Measurements from ENCODE around the gene FBRS. TPM values are rescaled to one million over a fixed set of nuclear protein-coding genes. Genes with fewer than 3 reads are reported as not detected.
A peak's percentile ranks its signal among the peaks of the same experiment; 100 is the strongest.

The FBRS gene
- total and polyA plus RNA-seq, 2 of the 13 experiments (the other 11 are each of a cell fraction or from before 2014, with no cell fraction given): 13.7 to 16.2 TPM

DNA sequence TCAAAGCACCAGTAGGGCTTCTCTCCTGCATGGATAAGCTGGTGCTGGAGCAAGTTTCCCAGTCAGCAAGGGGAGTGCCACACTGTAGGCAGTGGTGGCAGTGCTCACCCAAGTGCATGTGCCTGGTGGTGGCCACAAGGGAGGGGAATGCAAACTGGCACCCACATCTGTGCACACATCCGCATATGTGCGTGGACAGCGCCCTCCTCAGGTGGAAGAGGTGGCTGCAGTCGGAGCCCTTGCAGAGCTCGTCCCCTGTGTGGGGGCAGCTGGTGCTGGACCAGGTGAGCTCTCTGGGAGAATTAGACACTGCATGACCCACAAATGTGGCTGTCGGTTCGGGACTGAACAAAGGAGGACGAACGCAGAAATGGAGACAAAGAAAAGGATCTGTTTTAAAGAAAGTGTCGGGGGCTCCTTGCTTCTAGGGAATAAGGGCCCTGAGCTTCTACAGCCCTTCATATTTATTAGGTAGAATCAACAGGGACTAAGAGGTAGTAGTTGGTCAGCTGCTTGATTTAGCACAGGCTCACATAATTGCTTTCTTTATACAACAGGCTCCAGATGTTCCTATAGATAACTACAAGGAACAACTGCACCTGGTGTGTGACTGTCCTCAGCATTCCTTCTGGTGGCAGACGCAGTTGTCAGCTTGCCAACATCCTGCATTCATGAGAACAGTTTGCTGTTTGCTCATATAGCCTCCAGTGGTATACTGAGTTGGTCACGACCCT, 42.7 kb upstream of the FBRS start (continued):
- TF ChIP-seq, protein P1, sequence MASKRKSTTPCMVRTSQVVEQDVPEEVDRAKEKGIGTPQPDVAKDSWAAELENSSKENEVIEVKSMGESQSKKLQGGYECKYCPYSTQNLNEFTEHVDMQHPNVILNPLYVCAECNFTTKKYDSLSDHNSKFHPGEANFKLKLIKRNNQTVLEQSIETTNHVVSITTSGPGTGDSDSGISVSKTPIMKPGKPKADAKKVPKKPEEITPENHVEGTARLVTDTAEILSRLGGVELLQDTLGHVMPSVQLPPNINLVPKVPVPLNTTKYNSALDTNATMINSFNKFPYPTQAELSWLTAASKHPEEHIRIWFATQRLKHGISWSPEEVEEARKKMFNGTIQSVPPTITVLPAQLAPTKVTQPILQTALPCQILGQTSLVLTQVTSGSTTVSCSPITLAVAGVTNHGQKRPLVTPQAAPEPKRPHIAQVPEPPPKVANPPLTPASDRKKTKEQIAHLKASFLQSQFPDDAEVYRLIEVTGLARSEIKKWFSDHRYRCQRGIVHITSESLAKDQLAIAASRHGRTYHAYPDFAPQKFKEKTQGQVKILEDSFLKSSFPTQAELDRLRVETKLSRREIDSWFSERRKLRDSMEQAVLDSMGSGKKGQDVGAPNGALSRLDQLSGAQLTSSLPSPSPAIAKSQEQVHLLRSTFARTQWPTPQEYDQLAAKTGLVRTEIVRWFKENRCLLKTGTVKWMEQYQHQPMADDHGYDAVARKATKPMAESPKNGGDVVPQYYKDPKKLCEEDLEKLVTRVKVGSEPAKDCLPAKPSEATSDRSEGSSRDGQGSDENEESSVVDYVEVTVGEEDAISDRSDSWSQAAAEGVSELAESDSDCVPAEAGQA (IDR thresholded peaks at IDR 0.05; ENCODE audit: low read depth): no peak
- TF ChIP-seq, protein P1 (CRISPR knock-in tag; IDR thresholded peaks at IDR 0.05; ENCODE audit: borderline replicate concordance): no peak
- TF ChIP-seq ZNF121 (CRISPR knock-in tag; IDR thresholded peaks at IDR 0.05): no peak
- TF ChIP-seq, protein P2, sequence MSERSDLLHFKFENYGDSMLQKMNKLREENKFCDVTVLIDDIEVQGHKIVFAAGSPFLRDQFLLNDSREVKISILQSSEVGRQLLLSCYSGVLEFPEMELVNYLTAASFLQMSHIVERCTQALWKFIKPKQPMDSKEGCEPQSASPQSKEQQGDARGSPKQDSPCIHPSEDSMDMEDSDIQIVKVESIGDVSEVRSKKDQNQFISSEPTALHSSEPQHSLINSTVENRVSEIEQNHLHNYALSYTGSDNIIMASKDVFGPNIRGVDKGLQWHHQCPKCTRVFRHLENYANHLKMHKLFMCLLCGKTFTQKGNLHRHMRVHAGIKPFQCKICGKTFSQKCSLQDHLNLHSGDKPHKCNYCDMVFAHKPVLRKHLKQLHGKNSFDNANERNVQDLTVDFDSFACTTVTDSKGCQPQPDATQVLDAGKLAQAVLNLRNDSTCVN (CRISPR knock-in tag; IDR thresholded peaks at IDR 0.05; ENCODE audit: borderline replicate concordance): peak; percentile 45; the same call in 1 of the 2 replicates
- 0 out of 2 replicates have a peak, but pooled peaks have one; percentile 61 for TF ChIP-seq ZNF672 (CRISPR knock-in tag; IDR thresholded peaks at IDR 0.05)
- peak; percentile 39; the same call in 1 of the 2 replicates for TF ChIP-seq NR2C2 (CRISPR knock-in tag; IDR thresholded peaks at IDR 0.05; ENCODE audit: borderline replicate concordance)
- TF ChIP-seq HNF1B (CRISPR knock-in tag; IDR thresholded peaks at IDR 0.05): 0 out of 2 replicates have a peak, but pooled peaks have one; percentile 27
- TF ChIP-seq BRF2 (CRISPR knock-in tag; IDR thresholded peaks at IDR 0.05): no peak
- no peak for TF ChIP-seq ESRRA (CRISPR knock-in tag; IDR thresholded peaks at IDR 0.05; ENCODE audit: low read depth)
- TF ChIP-seq SIX1 (CRISPR knock-in tag; IDR thresholded peaks at IDR 0.05; ENCODE audit: borderline replicate concordance): no peak
- peak; percentile 30; the same call in 1 of the 2 replicates for TF ChIP-seq ZSCAN21 (CRISPR knock-in tag; IDR thresholded peaks at IDR 0.05; ENCODE audit: borderline replicate concordance)
- no peak for TF ChIP-seq ZNF337 (CRISPR knock-in tag; IDR thresholded peaks at IDR 0.05; ENCODE audit: borderline replicate concordance, low read depth)
- TF ChIP-seq, protein P3, sequence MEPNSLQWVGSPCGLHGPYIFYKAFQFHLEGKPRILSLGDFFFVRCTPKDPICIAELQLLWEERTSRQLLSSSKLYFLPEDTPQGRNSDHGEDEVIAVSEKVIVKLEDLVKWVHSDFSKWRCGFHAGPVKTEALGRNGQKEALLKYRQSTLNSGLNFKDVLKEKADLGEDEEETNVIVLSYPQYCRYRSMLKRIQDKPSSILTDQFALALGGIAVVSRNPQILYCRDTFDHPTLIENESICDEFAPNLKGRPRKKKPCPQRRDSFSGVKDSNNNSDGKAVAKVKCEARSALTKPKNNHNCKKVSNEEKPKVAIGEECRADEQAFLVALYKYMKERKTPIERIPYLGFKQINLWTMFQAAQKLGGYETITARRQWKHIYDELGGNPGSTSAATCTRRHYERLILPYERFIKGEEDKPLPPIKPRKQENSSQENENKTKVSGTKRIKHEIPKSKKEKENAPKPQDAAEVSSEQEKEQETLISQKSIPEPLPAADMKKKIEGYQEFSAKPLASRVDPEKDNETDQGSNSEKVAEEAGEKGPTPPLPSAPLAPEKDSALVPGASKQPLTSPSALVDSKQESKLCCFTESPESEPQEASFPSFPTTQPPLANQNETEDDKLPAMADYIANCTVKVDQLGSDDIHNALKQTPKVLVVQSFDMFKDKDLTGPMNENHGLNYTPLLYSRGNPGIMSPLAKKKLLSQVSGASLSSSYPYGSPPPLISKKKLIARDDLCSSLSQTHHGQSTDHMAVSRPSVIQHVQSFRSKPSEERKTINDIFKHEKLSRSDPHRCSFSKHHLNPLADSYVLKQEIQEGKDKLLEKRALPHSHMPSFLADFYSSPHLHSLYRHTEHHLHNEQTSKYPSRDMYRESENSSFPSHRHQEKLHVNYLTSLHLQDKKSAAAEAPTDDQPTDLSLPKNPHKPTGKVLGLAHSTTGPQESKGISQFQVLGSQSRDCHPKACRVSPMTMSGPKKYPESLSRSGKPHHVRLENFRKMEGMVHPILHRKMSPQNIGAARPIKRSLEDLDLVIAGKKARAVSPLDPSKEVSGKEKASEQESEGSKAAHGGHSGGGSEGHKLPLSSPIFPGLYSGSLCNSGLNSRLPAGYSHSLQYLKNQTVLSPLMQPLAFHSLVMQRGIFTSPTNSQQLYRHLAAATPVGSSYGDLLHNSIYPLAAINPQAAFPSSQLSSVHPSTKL (CRISPR knock-in tag; IDR thresholded peaks at IDR 0.05): no peak; the same call in 1 of the 2 replicates
- no peak for TF ChIP-seq SOX5 (CRISPR knock-in tag; IDR thresholded peaks at IDR 0.05; ENCODE audit: borderline replicate concordance)
